Neural cell (in vitro differentiated cells): ENCODE results near the gene PRR16. TPM values are rescaled to one million over a fixed set of nuclear protein-coding genes. Genes with fewer than 3 reads are reported as not detected.

Experiments
- H2AFZ ChIP-seq: fragments of 200-600, 300-800 bp; sonication (generic), shearing (Covaris generic); 2 replicates; pipeline ENCODE4 v1.6.0; 2014; ENCODE audit warnings: low read depth, mild to moderate bottlenecking, antibody characterized with exemption, low read length, moderate library complexity
- H3F3A ChIP-seq: fragments of 200-600 bp; shearing (Covaris generic); 2 replicates; pipeline ENCODE4 v1.6.1; 2016; ENCODE audit warnings: mild to moderate bottlenecking, moderate library complexity, mixed read lengths, antibody characterized with exemption, low read length; ENCODE audit not compliant: insufficient read depth, poor library complexity, severe bottlenecking
- H3K27ac ChIP-seq: fragments of 200-600, 300-800 bp; sonication (generic), shearing (Covaris generic); 2 replicates; pipeline ENCODE4 v1.5.1; 2014; ENCODE audit warnings: mild to moderate bottlenecking, low read length, moderate library complexity
- H3K27me3 ChIP-seq: fragments of 300-800, 200-600 bp; sonication (generic), shearing (Covaris generic); 2 replicates; pipeline ENCODE4 v1.6.0; 2014; ENCODE audit warnings: mild to moderate bottlenecking, low read depth, low read length, moderate library complexity; ENCODE audit not compliant: insufficient read depth
- H3K36me3 ChIP-seq: fragments of 300-800, 200-600 bp; sonication (generic), shearing (Covaris generic); 2 replicates; pipeline ENCODE4 v1.5.1; 2014; ENCODE audit warnings: mild to moderate bottlenecking, antibody characterized with exemption, low read length, moderate library complexity; ENCODE audit not compliant: insufficient read depth
- H3K4me2 ChIP-seq: fragments of 300-800, 200-600 bp; sonication (generic), shearing (Covaris generic); 2 replicates; pipeline ENCODE4 v1.6.0; 2014; ENCODE audit warnings: mild to moderate bottlenecking, low read length
- H3K4me3 ChIP-seq: fragments of 300-800, 200-600 bp; sonication (generic), shearing (Covaris generic); 2 replicates; pipeline ENCODE4 v1.5.1; 2014; ENCODE audit warnings: mild to moderate bottlenecking, low read length, moderate library complexity
- H3K79me2 ChIP-seq: fragments of 200-600 bp; shearing (Covaris generic); replicated peaks from 2 replicates; pipeline ENCODE4 v1.6.0; 2014; ENCODE audit warnings: mild to moderate bottlenecking, low read length, moderate library complexity; ENCODE audit not compliant: insufficient read depth
- H3K9ac ChIP-seq: fragments of 300-800, 200-600 bp; sonication (generic), shearing (Covaris generic); 2 replicates; pipeline ENCODE4 v1.6.1; 2016; ENCODE audit warnings: mild to moderate bottlenecking, low read length, mixed read lengths
- H3K9me2 ChIP-seq: fragments of 200-600 bp; shearing (Covaris generic); 2 replicates; pipeline ENCODE4 v1.6.1; 2016; ENCODE audit warnings: mild to moderate bottlenecking, low read length, mixed read lengths; ENCODE audit not compliant: insufficient read depth
- H3K9me3 ChIP-seq: fragments of 200-600, 300-800 bp; sonication (generic), shearing (Covaris generic); 2 replicates; pipeline ENCODE4 v1.6.1; 2016; ENCODE audit warnings: mild to moderate bottlenecking, mixed run types, low read length, moderate library complexity, mixed read lengths
- H4K20me1 ChIP-seq: fragments of 200-600 bp; shearing (Covaris generic); 2 replicates; pipeline ENCODE4 v1.6.1; 2016; ENCODE audit warnings: mild to moderate bottlenecking, mixed run types; ENCODE audit not compliant: insufficient read depth
- EP300 ChIP-seq: fragments of 450-650 bp; conservative IDR thresholded peaks from 2 replicates; pipeline ENCODE4 v1.6.1; 2014; ENCODE audit warnings: antibody characterized with exemption, mild to moderate bottlenecking, moderate library complexity; ENCODE audit not compliant: poor library complexity, severe bottlenecking
- EZH2 ChIP-seq: fragments of 200-600, 300-800 bp; shearing (Covaris generic), sonication (generic); IDR thresholded peaks from 2 replicates; pipeline ENCODE4 v1.6.1; 2014; ENCODE audit warnings: antibody characterized with exemption, low read length, borderline replicate concordance, mild to moderate bottlenecking; ENCODE audit not compliant: insufficient read depth, poor library complexity, severe bottlenecking
- MXI1 ChIP-seq: fragments of 450-650 bp; conservative IDR thresholded peaks from 2 replicates; pipeline ENCODE4 v1.6.1; 2014; ENCODE audit warnings: antibody characterized with exemption, mild to moderate bottlenecking; ENCODE audit not compliant: poor library complexity, severe bottlenecking
- POLR2AphosphoS5 ChIP-seq: IDR thresholded peaks from 2 replicates; pipeline ENCODE4 v1.6.1; 2012
- RAD21 ChIP-seq: fragments of 450-650 bp; conservative IDR thresholded peaks from 2 replicates; pipeline ENCODE4 v1.6.1; 2014; ENCODE audit warnings: antibody characterized with exemption, mild to moderate bottlenecking, moderate library complexity
- SMC3 ChIP-seq: fragments of 450-650 bp; conservative IDR thresholded peaks from 2 replicates; pipeline ENCODE4 v1.6.1; 2014; ENCODE audit warnings: antibody characterized with exemption, mild to moderate bottlenecking, moderate library complexity; ENCODE audit not compliant: poor library complexity
- TAF1 ChIP-seq: IDR thresholded peaks from 2 replicates; pipeline ENCODE4 v1.6.1; 2012; ENCODE audit warnings: low read depth
- polyA plus RNA-seq: library from polyadenylated mRNA; depleted of rRNA; stranded (reverse); fragments of >200 nt; gene quantifications from 2 replicates; pipeline ENCODE4 v1.2.3, GENCODE V29; 2014
- TF ChIP-seq, protein P1 (sequence below): IDR thresholded peaks from 2 replicates; pipeline ENCODE4 v1.6.1; 2012; ENCODE audit warnings: borderline replicate concordance
- TF ChIP-seq, protein P2 (sequence below): fragments of 450-650 bp; IDR thresholded peaks from 2 replicates; pipeline ENCODE4 v1.5.1; 2014; ENCODE audit warnings: antibody characterized with exemption, mild to moderate bottlenecking, moderate library complexity; ENCODE audit not compliant: poor library complexity, severe bottlenecking

PRR16 gene
- polyA plus RNA-seq, 1 donor from 2014 or later, result 1.7 TPM

DNA sequence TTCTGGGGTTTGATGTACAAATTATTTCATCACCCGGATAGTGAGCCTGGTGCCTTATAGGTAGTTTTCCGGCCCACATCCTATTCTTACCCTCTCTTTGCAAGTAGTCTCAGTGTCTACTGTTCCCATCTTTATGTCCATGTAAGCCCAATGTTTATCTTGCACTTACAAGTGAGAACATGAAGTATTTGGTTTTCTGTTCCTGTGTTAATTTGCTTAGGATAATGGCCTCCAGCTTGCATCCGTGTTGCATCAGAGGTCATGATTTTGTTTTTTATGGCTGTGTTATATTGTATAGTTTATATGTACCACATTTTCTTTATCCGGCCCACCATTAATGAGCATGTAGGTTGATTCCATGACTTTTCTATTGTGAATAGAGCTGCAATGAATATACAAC lies 136.5 kb downstream of the PRR16 start:
- no peak overlapping the region for H3K27ac ChIP-seq
- no peaks in the 10 kb centered on the region for H4K20me1 ChIP-seq
- no peaks in the 10 kb centered on the region for H3K79me2 ChIP-seq
- H3K9me3 ChIP-seq, result no peaks in the 10 kb centered on the region
- H3K9ac ChIP-seq, result no peak overlapping the region
- H3K4me3 ChIP-seq, result no peak overlapping the region
- H3K4me2 ChIP-seq, result no peak overlapping the region
- H2AFZ ChIP-seq, result no peak overlapping the region
- H3K36me3 ChIP-seq, result no peaks in the 10 kb centered on the region
- H3F3A ChIP-seq, result no peaks in the 10 kb centered on the region
- no peaks in the 10 kb centered on the region for H3K27me3 ChIP-seq
- TF ChIP-seq EP300 (no peak), SMC3 (no peak), POLR2AphosphoS5 (no peak), RAD21 (no peak), MXI1 (no peak), EZH2 (no peak), TAF1 (no peak)
- TF ChIP-seq, protein P1, sequence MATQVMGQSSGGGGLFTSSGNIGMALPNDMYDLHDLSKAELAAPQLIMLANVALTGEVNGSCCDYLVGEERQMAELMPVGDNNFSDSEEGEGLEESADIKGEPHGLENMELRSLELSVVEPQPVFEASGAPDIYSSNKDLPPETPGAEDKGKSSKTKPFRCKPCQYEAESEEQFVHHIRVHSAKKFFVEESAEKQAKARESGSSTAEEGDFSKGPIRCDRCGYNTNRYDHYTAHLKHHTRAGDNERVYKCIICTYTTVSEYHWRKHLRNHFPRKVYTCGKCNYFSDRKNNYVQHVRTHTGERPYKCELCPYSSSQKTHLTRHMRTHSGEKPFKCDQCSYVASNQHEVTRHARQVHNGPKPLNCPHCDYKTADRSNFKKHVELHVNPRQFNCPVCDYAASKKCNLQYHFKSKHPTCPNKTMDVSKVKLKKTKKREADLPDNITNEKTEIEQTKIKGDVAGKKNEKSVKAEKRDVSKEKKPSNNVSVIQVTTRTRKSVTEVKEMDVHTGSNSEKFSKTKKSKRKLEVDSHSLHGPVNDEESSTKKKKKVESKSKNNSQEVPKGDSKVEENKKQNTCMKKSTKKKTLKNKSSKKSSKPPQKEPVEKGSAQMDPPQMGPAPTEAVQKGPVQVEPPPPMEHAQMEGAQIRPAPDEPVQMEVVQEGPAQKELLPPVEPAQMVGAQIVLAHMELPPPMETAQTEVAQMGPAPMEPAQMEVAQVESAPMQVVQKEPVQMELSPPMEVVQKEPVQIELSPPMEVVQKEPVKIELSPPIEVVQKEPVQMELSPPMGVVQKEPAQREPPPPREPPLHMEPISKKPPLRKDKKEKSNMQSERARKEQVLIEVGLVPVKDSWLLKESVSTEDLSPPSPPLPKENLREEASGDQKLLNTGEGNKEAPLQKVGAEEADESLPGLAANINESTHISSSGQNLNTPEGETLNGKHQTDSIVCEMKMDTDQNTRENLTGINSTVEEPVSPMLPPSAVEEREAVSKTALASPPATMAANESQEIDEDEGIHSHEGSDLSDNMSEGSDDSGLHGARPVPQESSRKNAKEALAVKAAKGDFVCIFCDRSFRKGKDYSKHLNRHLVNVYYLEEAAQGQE, result no peak
- TF ChIP-seq, protein P2, sequence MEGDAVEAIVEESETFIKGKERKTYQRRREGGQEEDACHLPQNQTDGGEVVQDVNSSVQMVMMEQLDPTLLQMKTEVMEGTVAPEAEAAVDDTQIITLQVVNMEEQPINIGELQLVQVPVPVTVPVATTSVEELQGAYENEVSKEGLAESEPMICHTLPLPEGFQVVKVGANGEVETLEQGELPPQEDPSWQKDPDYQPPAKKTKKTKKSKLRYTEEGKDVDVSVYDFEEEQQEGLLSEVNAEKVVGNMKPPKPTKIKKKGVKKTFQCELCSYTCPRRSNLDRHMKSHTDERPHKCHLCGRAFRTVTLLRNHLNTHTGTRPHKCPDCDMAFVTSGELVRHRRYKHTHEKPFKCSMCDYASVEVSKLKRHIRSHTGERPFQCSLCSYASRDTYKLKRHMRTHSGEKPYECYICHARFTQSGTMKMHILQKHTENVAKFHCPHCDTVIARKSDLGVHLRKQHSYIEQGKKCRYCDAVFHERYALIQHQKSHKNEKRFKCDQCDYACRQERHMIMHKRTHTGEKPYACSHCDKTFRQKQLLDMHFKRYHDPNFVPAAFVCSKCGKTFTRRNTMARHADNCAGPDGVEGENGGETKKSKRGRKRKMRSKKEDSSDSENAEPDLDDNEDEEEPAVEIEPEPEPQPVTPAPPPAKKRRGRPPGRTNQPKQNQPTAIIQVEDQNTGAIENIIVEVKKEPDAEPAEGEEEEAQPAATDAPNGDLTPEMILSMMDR, result no peak
- H3K9me2 ChIP-seq, result no peaks in the 10 kb centered on the region

DNA sequence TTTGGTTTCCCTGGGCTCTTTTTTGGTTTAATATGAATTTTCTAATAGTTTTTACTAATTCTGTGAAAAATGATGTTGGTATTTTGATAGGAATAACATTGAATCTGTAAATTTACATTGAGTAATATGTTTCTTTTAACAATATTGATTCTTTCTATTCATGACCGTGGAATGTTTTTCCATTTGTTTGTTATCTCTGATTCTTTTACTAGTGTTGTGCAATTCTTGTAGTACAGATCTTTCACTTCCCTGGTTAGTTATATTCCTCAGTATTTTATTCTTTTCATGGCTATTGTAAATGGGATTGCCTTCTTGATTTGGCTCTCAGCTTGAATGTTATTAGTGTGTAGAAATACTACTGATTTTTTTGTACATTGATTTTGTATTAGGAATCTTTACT lies 137.9 kb downstream of the PRR16 start:
- Histone ChIP-seq H2AFZ (no peak overlapping the region), H3K79me2 (no peaks in the 10 kb centered on the region), H3F3A (no peaks in the 10 kb centered on the region), H3K27ac (no peak overlapping the region), H3K9ac (no peak overlapping the region), H3K4me3 (no peak overlapping the region), H3K9me2 (no peaks in the 10 kb centered on the region), H4K20me1 (no peaks in the 10 kb centered on the region), H3K9me3 (no peaks in the 10 kb centered on the region), H3K27me3 (no peaks in the 10 kb centered on the region), H3K4me2 (no peak overlapping the region), H3K36me3 (no peaks in the 10 kb centered on the region)
- TF ChIP-seq EZH2, result no peak
- TF ChIP-seq POLR2AphosphoS5, result no peak
- no peak for TF ChIP-seq EP300
- TF ChIP-seq, protein P2, result no peak
- TF ChIP-seq SMC3, result no peak
- no peak for TF ChIP-seq RAD21
- TF ChIP-seq, protein P1, result no peak
- TF ChIP-seq TAF1, result no peak
- no peak for TF ChIP-seq MXI1
